Measurements from ENCODE around the gene ZNF407.

The ZNF407 gene

DNA sequence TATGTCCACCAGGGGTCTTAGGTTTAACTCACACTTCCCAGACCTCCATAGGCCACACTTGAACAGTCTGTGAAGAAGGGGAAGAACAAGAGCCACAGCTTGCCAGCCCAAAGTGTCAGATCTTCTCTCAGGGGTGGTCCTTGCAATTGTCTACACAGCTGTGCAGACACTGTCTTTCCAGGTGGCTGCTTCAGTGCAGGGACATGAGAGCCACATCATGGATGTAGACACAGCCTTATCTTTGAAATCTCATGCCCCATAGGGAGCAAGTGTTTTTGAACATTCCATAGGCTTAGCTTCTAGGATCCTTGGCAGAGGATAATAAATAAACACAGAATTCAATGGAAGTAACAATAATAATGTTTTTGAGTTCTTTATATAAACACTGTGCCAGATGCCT, 6.7 kb downstream of the ZNF407 start:
- Mint-ChIP-seq H3K27me3 (no peaks in the 10 kb centered on the region), H3K4me1 (ENCODE audit: low read depth) (peaks cover 43% of the 10 kb centered on the region), H3K27ac (no peak overlapping the region), H3K4me3 (no peak overlapping the region), H3K36me3 (peaks cover 8% of the 10 kb centered on the region), H3K9me3 (ENCODE audit: low read depth) (no peaks in the 10 kb centered on the region)

DNA sequence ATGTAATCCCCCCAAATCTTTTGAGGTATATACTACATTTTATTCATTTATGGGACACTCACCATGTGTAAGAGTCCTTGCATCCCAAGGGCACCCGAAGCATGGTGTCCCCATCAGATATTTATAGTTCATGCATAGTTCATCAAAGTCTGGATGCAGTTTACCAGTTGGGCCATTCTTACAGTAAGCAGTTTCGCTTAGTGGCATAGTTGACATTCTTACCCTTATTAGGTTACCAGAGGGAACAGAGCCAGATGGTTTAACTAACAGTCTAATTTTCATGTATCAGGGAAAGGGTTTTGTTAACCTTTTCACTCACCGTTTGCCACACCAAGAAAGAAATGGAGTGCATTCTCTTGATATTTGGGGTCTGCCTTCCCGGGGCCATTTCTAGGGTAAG, 7.1 kb downstream of the ZNF407 start:
- H3K27me3 Mint-ChIP-seq: no peaks in the 10 kb centered on the region
- peaks cover 43% of the 10 kb centered on the region for H3K4me1 Mint-ChIP-seq (ENCODE audit: low read depth)
- no peak overlapping the region for H3K27ac Mint-ChIP-seq
- no peaks in the 10 kb centered on the region for H3K9me3 Mint-ChIP-seq (ENCODE audit: low read depth)
- H3K36me3 Mint-ChIP-seq: peaks cover 8% of the 10 kb centered on the region
- H3K4me3 Mint-ChIP-seq: no peak overlapping the region

DNA sequence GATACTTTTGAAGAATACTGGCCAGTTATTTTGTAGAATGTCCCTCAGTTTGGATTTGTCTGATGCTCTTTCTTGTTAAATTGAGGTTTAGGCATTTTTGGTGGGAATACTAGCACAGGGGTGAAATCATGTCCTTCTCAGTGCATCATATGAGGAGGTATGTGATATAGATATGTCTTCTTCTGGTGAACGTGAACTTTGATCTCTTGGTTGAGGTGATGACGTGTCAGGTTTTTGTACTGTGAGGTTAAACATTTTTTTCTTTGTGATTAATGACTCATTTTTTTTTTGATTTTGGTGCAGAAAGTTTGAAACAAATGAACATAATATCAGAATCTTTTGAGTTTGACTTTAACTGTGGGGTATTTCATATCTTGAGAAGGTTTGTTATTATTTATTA, 11.0 kb downstream of the ZNF407 start:
- no peak overlapping the region for H3K27ac Mint-ChIP-seq
- H3K4me3 Mint-ChIP-seq: no peak overlapping the region
- no peaks in the 10 kb centered on the region for H3K9me3 Mint-ChIP-seq (ENCODE audit: low read depth)
- H3K36me3 Mint-ChIP-seq: peaks cover 4% of the 10 kb centered on the region
- peaks cover 45% of the 10 kb centered on the region for H3K4me1 Mint-ChIP-seq (ENCODE audit: low read depth)
- no peaks in the 10 kb centered on the region for H3K27me3 Mint-ChIP-seq

DNA sequence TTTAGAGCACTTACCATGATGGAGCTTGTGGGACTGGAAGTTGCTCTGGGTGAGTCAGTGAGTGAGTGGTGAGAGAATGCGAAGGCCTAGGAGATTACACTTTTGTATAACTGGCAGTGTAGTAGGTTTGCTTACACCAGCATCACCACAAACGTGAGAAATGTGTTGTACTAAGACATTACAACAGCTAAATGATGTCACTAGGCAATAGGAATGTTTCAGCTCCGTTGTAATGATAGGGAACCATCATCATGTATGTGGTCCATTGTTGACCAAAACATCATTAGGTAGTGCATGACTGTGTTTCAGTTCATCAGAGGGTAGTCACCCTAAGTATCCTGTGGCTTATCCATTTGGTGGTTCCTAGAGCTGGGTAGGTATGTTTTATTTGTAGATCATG, 11.9 kb downstream of the ZNF407 start:
- no peaks in the 10 kb centered on the region for H3K9me3 Mint-ChIP-seq (ENCODE audit: low read depth)
- H3K27ac Mint-ChIP-seq: no peak overlapping the region
- H3K36me3 Mint-ChIP-seq: peaks cover 6% of the 10 kb centered on the region
- no peaks in the 10 kb centered on the region for H3K27me3 Mint-ChIP-seq
- H3K4me3 Mint-ChIP-seq: no peak overlapping the region
- H3K4me1 Mint-ChIP-seq (ENCODE audit: low read depth): peaks cover 44% of the 10 kb centered on the region

DNA sequence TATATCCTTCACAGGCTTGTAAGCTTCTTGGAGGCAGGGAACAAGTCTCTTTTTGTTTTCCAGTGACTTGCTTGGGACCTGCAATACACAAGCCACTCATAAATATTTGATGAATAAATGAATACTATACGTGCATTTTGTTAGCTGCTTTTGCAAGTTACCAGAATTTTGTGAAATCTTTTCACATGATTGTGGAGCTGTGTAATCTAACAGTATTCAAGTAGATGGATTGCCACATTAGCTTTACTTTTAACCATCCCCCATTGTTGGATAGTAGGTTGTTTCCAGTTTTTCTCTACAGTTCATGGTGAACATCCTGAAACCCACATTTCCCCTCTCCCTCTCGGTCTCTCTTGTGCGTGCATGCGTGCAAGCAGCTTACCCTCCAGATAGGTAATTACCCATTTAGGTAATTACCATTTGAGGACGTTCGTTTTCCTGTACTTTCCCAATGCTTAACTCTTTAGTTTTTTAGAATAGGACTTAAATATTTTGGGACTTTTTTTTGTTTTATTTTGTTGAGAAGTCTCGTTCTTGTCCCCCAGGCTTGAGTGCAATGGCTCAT, 12.5 kb downstream of the ZNF407 start:
- no peaks in the 10 kb centered on the region for H3K27me3 Mint-ChIP-seq
- H3K27ac Mint-ChIP-seq: no peak overlapping the region
- H3K36me3 Mint-ChIP-seq: peaks cover 9% of the 10 kb centered on the region

DNA sequence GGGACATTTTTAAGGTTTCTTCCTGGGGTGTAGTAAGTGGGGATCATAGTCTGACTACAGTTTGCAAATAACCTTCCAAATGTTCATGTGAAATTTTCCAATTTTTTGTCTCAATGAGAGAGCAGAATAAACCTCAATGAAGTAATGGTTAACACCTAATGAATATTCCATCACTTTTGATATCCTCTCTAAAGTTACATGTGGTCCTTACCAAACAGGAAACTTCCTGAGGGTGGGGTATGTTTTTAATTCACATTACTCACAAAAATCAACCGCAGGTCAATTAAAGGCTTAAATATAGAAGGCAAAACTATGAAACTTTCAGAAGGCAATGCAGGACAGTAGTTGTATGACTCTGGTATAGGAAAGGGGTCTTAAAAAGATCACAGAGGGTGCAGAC, 13.2 kb downstream of the ZNF407 start:
- Mint-ChIP-seq H3K27ac (no peak overlapping the region), H3K27me3 (no peaks in the 10 kb centered on the region), H3K4me3 (no peak overlapping the region), H3K9me3 (ENCODE audit: low read depth) (no peaks in the 10 kb centered on the region), H3K36me3 (peaks cover 9% of the 10 kb centered on the region), H3K4me1 (ENCODE audit: low read depth) (peaks cover 44% of the 10 kb centered on the region)

More for the DNA sequence above, 12.5 kb downstream of the ZNF407 start:
- Mint-ChIP-seq H3K9me3 (ENCODE audit: low read depth) (no peaks in the 10 kb centered on the region), H3K4me3 (no peak overlapping the region), H3K4me1 (ENCODE audit: low read depth) (peaks cover 44% of the 10 kb centered on the region)

DNA sequence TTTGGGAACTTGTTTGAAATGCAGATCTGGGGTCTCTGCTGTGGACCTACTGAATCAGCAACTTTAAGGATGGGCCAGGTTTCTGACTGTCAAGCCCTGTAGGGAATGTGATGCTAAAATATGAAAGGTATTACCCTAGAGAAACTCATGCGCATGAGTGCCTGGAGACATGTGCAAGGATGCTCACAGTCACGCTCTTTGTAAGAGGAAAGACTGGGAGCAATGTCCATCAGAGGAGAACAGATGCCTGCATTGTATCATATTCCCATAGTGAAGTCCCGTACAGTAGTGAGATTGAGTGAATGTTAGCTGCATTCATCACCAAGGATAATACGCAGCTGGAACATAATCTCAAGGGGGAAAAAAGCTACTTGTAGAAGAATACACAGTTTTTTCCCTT, 14.1 kb downstream of the ZNF407 start:
- Mint-ChIP-seq H3K9me3 (ENCODE audit: low read depth) (no peaks in the 10 kb centered on the region), H3K4me1 (ENCODE audit: low read depth) (peaks cover 44% of the 10 kb centered on the region), H3K27ac (no peak overlapping the region), H3K36me3 (peaks cover 9% of the 10 kb centered on the region), H3K27me3 (no peaks in the 10 kb centered on the region), H3K4me3 (no peak overlapping the region)

DNA sequence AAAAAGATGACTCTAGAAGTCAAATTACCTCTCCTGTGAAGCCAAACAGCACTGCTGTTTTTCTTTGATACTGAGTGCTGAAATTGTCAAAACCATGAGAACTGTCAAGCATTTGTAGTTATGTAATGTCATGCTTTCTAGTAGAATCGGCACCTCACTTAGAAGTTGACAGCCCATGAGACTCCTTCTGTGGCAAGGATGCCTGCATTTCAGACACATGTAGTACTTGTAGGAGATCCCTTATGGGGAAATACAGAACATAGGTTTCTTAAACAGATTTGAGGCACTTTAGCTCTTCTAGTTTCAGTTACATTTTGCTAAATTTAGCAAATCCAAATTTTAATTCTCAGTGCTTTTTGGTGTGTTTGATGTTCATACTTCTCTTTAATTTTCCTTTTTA, 15.7 kb downstream of the ZNF407 start:
- Mint-ChIP-seq H3K36me3 (peaks cover 9% of the 10 kb centered on the region), H3K4me3 (no peak overlapping the region), H3K9me3 (ENCODE audit: low read depth) (no peaks in the 10 kb centered on the region), H3K4me1 (ENCODE audit: low read depth) (peaks cover 40% of the 10 kb centered on the region), H3K27ac (no peak overlapping the region), H3K27me3 (no peaks in the 10 kb centered on the region)

DNA sequence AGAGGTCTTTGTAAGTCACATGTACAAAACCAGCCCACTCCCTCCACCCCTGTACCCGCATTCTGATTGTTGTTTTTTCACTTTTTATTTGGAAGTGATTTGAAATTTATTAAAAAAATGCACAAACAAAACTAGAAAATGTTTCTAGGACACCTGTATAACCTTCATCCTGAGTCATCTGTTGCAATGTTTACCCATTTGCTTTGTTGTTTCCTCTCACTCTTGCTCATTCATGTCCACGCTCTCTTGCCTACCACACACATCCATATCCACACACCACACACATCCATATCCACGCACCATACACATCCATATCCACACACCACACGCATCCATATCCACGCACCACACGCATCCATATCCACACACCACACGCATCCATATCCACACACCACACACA, 18.8 kb downstream of the ZNF407 start:
- Mint-ChIP-seq H3K27me3 (no peaks in the 10 kb centered on the region), H3K4me3 (no peak overlapping the region), H3K9me3 (ENCODE audit: low read depth) (no peaks in the 10 kb centered on the region), H3K4me1 (ENCODE audit: low read depth) (peaks cover 15% of the 10 kb centered on the region), H3K36me3 (peaks cover 5% of the 10 kb centered on the region), H3K27ac (no peak overlapping the region)

DNA sequence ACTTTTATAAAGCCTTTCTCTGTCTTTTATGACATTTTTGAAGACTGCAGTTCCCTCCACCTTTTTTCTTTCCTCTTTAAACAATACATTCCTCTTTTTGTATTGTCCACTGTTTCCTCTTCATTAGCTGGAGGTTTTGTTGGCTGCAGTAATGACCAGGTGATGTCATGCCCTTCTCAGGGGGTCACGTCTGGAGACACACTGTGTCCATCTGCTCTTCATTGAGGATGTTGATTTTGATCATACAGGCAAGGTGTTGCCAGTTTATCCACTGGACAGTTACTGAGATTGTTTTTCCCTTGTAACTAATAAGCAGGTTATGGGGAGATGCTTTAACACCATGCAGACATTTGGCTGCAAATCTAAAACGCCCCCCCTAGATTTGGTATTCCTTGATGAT, 19.8 kb downstream of the ZNF407 start:
- H3K27me3 Mint-ChIP-seq: no peaks in the 10 kb centered on the region
- no peaks in the 10 kb centered on the region for H3K9me3 Mint-ChIP-seq (ENCODE audit: low read depth)
- peaks cover 5% of the 10 kb centered on the region for H3K36me3 Mint-ChIP-seq
- H3K4me1 Mint-ChIP-seq (ENCODE audit: low read depth): peaks cover 11% of the 10 kb centered on the region
- no peak overlapping the region for H3K27ac Mint-ChIP-seq
- H3K4me3 Mint-ChIP-seq: no peak overlapping the region

DNA sequence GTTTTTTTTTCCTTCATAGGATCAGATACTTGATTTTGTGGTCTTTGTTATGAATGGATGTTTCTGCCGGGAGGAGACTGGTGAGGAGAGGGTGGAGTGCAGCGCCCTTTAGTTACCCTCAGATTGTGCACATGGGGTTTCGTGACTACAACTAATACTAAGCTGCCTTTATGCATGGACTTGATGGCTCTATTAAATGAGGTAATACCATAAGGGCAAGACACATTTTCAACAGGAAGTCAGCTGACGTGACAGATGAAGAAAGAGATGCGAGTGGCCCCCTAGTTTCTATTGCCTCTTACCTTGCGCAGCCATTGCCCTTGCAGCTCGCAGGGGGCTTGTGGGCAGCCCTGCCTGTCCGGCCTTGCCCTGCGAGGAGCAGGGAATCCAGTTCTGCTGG, 24.4 kb downstream of the ZNF407 start:
- Mint-ChIP-seq H3K36me3 (no peaks in the 10 kb centered on the region), H3K4me3 (no peak overlapping the region), H3K4me1 (ENCODE audit: low read depth) (peaks cover 5% of the 10 kb centered on the region), H3K27ac (no peak overlapping the region), H3K9me3 (ENCODE audit: low read depth) (no peaks in the 10 kb centered on the region), H3K27me3 (no peaks in the 10 kb centered on the region)

DNA sequence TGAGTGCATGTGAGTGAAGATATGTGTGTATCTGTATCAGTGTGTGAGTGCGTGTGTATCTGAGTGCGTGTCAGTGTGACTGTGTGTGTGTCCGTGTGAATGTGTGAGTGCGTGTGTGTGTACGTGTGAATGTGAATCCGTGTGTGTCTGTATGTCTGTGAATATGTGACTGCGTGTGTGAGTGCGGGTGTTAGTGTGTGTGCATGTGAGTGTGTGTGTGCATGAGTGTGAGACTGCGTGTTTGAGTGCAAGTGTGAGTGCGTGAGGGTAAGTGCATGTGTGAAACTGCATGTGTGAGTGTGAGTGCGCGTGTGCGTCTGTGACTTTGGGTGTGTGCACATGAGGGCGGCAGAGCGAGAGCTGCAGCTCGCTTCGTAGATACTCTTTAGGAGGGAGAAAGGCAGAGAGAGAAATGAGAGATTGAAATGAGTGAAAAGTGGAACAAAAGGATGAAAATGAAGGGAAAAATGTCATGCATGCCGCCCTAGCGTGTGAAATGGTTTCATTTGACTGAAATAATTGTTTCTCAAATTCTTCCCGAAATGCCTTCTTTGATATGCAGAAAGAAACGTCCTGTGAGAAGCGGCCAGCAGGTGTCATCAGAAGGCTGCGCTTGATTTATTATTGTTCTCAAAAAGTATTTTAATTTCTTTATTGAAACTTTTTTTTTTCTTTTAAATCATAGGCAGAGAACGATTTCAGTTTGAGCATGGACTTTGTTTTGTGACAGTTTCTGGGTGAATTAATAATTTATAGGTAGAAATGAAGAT, 25.6 kb downstream of the ZNF407 start:
- peaks cover 5% of the 10 kb centered on the region for H3K4me1 Mint-ChIP-seq (ENCODE audit: low read depth)
- no peaks in the 10 kb centered on the region for H3K36me3 Mint-ChIP-seq
- no peak overlapping the region for H3K4me3 Mint-ChIP-seq
- no peak overlapping the region for H3K27ac Mint-ChIP-seq
- no peaks in the 10 kb centered on the region for H3K9me3 Mint-ChIP-seq (ENCODE audit: low read depth)
- H3K27me3 Mint-ChIP-seq: no peaks in the 10 kb centered on the region

DNA sequence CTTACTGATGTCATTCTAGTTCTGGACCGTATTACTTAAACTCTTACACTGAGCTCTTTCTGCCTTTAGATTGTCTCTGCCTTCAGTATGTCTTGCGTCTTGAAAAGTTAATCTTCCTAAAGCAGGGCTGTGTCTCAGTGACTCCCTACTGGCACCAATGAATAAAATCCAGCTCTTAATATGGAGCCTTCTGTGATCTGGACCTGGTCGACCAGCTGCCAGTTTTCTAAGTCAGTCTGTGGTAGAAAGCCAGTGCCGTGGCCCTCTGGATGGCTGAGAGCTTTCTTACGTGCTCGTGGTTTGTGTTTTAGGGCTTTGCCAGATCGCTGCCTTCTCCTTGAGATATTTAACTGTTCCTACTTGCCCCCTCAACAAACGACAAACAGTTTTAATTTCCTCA, 26.8 kb downstream of the ZNF407 start:
- no peak overlapping the region for H3K27ac Mint-ChIP-seq
- no peaks in the 10 kb centered on the region for H3K9me3 Mint-ChIP-seq (ENCODE audit: low read depth)
- H3K36me3 Mint-ChIP-seq: no peaks in the 10 kb centered on the region
- peaks cover 8% of the 10 kb centered on the region for H3K4me1 Mint-ChIP-seq (ENCODE audit: low read depth)
- H3K27me3 Mint-ChIP-seq: no peaks in the 10 kb centered on the region
- H3K4me3 Mint-ChIP-seq: no peak overlapping the region

DNA sequence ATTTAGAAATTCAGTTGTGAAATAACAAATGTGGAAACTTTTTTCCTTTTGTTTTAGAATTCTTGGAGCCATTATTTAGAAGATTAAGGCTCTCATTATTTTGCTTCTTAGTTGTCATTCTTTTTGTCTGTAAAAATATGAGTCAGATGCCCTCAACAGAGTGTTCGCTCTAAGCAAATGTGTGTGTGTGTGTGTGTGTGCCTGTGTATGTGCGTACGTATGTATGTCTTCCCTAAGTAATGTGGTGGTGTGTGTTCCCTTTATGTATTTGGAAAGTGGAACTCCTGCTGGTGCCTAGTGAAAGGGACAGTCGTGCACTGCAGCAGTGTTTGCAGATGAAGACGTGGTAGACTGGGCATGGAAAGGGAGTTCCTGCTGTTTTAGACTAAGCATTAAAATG, 27.5 kb downstream of the ZNF407 start:
- Mint-ChIP-seq H3K9me3 (ENCODE audit: low read depth) (no peaks in the 10 kb centered on the region), H3K4me3 (no peak overlapping the region), H3K36me3 (no peaks in the 10 kb centered on the region), H3K4me1 (ENCODE audit: low read depth) (peaks cover 8% of the 10 kb centered on the region), H3K27ac (no peak overlapping the region), H3K27me3 (no peaks in the 10 kb centered on the region)

DNA sequence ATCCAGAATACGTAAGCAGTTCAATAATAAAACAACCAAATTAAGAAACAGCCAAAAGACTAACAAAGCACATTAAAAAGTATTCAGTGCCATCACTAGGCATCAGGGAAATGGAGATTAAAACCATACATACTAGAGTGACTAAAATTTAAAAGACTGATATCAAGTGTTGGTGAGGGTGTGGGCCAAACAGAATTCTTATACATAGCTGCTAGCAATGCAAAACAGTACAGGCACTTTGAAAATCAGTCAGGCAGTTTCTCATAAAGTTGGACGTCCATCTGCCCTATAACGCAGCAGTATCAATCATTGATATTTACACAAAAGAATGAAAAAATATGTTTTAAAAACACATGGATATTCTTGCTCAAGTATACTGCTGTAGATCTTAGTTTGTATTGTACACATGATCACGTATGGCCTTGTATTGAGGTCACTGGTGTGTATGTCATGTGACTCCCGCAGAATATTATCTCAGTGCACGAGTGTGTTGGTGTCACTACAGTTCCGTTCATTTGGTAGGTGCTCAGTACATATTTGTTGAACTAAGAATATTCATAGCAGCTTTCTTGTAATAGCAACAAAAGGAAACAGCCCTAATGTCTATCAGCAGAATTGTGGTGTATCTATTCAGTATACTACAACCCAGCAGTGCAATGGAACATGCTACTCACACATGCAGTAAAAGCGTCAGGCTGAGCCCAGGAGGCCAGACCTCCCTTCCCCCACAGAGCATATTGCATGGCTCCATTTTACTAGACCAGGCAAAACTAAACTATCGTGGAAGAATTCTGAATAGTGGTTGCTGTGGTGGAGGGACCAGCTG, 28.6 kb downstream of the ZNF407 start:
- H3K36me3 Mint-ChIP-seq: no peaks in the 10 kb centered on the region
- H3K4me1 Mint-ChIP-seq (ENCODE audit: low read depth): peaks cover 17% of the 10 kb centered on the region
- H3K9me3 Mint-ChIP-seq (ENCODE audit: low read depth): no peaks in the 10 kb centered on the region
- H3K27ac Mint-ChIP-seq: no peak overlapping the region
- H3K27me3 Mint-ChIP-seq: no peaks in the 10 kb centered on the region
- no peak overlapping the region for H3K4me3 Mint-ChIP-seq
